HUES64 (cell line): ENCODE data around the gene SLC28A1.

Source experiments
- H3K27ac ChIP-seq: 2 replicates; pipeline ENCODE4 v1.7.0; 2013; ENCODE audit warnings: low read depth, low read length, inconsistent platforms
- H3K27me3 ChIP-seq: 2 replicates; pipeline ENCODE4 v1.6.1; 2013; ENCODE audit warnings: mild to moderate bottlenecking, low read length; ENCODE audit not compliant: insufficient read depth
- H3K36me3 ChIP-seq: 2 replicates; pipeline ENCODE4 v1.6.1; 2013; ENCODE audit warnings: mild to moderate bottlenecking, low read length; ENCODE audit not compliant: insufficient read depth
- H3K4me1 ChIP-seq: 2 replicates; pipeline ENCODE4 v1.6.1; 2013; ENCODE audit warnings: mild to moderate bottlenecking, low read length, moderate library complexity; ENCODE audit not compliant: insufficient read depth
- H3K4me3 ChIP-seq: 2 replicates; pipeline ENCODE4 v1.5.1; 2013; ENCODE audit warnings: mild to moderate bottlenecking, low read length, moderate library complexity
- H3K9ac ChIP-seq: 2 replicates; pipeline ENCODE4 v1.6.1; 2013; ENCODE audit warnings: mild to moderate bottlenecking, low read depth, low read length
- H3K9me3 ChIP-seq: 2 replicates; pipeline ENCODE4 v1.6.1; 2013; ENCODE audit warnings: low read depth, low read length; ENCODE audit not compliant: insufficient read depth
- WGBS: fragments of 150-250, 120-280 bp; methylation state at CpG from one replicate; pipeline ENCODE4 v1.1.7; 2013; ENCODE audit warnings: missing lambda C conversion rate; 5-methylcytosine and 5-hydroxymethylcytosine counted together

The SLC28A1 gene

GRCh38 chr15:84862214-84862975, 22.1 kb upstream of the SLC28A1 start:
- Histone ChIP-seq H3K27ac (no peak overlapping the region), H3K4me3 (no peak overlapping the region), H3K9ac (no peak overlapping the region), H3K36me3 (peaks cover 49% of the 10 kb centered on the region), H3K27me3 (no peaks in the 10 kb centered on the region), H3K9me3 (no peaks in the 10 kb centered on the region), H3K4me1 (no peaks in the 10 kb centered on the region)
- WGBS: 96% methylated on average over 17 of the region's 17 CpGs

GRCh38 chr15:84863565-84864443, 20.7 kb upstream of the SLC28A1 start:
- Histone ChIP-seq H3K27ac (no peak overlapping the region), H3K27me3 (no peaks in the 10 kb centered on the region), H3K36me3 (peaks cover 44% of the 10 kb centered on the region), H3K9ac (no peak overlapping the region), H3K9me3 (no peaks in the 10 kb centered on the region), H3K4me1 (no peaks in the 10 kb centered on the region), H3K4me3 (no peak overlapping the region)
- 86% methylated on average over 13 of the region's 13 CpGs for WGBS

- no peaks in the 10 kb centered on the region for H3K9me3 ChIP-seq
- 95% methylated on average over 7 of the region's 7 CpGs for WGBS
- H3K4me3 ChIP-seq: no peak overlapping the region
- peaks cover 39% of the 10 kb centered on the region for H3K36me3 ChIP-seq
- H3K27me3 ChIP-seq: no peaks in the 10 kb centered on the region
- H3K27ac ChIP-seq: no peak overlapping the region
- H3K4me1 ChIP-seq: no peaks in the 10 kb centered on the region
- H3K9ac ChIP-seq: no peak overlapping the region
Measured at GRCh38 chr15:84864444-84864795, 20.0 kb upstream of the SLC28A1 start.

DNA sequence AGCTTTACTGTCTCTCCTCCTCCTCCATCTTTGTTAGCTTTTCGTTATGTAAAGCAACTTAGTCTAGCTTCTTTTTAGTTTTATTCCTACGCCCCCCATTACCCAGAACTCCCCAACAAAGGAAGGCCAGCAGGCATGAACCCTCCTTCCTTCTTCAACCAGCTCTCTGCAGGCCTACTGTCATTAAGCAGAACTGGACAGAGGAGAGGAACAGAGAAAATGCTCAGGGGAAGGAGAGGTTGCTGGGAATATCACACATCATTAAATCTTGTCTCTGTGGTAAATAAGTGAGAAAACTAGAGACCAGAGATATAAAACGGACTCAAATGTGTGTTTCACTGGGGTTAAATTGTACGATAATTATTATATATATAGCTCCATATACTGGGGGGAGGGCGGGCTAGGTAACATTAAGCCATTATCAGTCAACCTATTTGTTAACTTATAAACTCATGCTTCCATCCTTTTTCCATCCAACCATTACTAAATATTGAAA, 19.3 kb upstream of the SLC28A1 start:
- H3K4me3 ChIP-seq: no peak overlapping the region
- no peak overlapping the region for H3K27ac ChIP-seq
- no peaks in the 10 kb centered on the region for H3K9me3 ChIP-seq
- H3K4me1 ChIP-seq: no peaks in the 10 kb centered on the region
- no peak overlapping the region for H3K9ac ChIP-seq
- H3K27me3 ChIP-seq: no peaks in the 10 kb centered on the region
- 91% methylated on average over 2 of the region's 5 CpGs for WGBS
- H3K36me3 ChIP-seq: peaks cover 38% of the 10 kb centered on the region

DNA sequence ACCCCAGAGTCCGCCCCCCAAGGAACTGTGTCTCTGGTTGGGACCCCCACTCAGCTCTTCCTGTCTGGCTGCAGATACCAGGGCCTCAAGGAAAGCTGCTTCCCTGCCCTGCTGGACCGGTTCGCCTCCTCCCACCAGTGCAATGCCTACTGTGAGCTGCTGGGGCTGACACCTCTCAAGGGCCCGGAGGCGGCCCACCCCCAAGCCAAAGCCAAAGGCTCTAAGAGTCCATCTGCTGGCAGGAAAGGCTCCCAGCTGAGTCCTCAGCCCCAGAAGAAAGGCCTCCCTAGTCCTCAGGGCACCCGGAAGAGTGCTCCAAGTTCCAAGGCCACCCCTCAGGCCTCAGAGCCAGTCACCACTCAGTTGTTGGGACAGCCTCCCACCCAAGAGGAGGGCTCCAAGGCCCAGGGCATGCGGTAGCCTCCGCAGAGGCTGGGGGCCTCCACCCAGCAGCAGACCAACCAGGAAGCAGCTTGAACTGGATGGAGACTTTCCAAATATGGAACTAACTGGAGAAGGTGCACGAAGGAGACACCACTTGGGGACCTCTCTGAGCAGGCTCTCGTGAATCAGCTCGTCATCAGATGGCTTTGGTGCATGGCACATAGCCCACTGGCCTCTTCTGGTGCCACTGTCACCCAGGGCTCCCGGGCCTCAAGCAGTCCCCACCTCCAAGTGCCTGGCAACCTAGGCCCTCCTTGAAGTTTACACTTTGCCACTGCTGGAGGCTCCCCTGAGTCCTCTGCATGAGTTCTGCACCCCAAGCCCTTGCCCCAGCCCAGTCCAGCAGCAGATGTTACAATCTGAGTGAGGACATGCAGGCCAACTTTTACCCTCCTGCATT, 16.2 kb upstream of the SLC28A1 start:
- H3K27me3 ChIP-seq: no peaks in the 10 kb centered on the region
- no peaks in the 10 kb centered on the region for H3K4me1 ChIP-seq
- H3K4me3 ChIP-seq: no peak overlapping the region
- H3K9me3 ChIP-seq: no peaks in the 10 kb centered on the region
- no peak overlapping the region for H3K27ac ChIP-seq
- 89% methylated on average over 12 of the region's 12 CpGs for WGBS
- peaks cover 28% of the 10 kb centered on the region for H3K36me3 ChIP-seq
- no peak overlapping the region for H3K9ac ChIP-seq

DNA sequence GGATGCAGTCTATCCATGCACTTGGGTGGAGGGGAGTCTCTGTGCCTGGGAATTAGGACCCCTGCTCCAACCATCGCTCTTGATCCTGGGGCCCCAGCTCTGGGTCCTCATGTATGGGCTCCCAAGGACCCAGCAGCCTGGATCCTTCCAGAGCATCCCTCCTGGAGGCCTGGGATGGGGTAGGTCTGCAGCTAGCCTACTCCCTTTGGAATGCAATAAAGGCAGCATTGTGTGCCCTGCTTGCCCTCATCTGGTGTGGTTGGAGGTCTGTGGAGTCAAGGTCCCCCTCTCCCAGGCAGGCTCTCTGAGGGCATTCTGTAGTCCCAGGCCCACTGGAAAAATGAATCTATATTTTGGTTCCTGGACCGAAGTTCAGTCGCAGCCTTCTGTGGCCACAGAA, 15.0 kb upstream of the SLC28A1 start:
- Histone ChIP-seq H3K36me3 (peaks cover 17% of the 10 kb centered on the region), H3K9ac (no peak overlapping the region), H3K9me3 (no peaks in the 10 kb centered on the region), H3K27me3 (no peaks in the 10 kb centered on the region), H3K4me3 (no peak overlapping the region), H3K27ac (no peak overlapping the region), H3K4me1 (no peaks in the 10 kb centered on the region)
- WGBS: 92% methylated on average over 3 of the region's 3 CpGs

GRCh38 chr15:84871428-84871985, 13.0 kb upstream of the SLC28A1 start:
- H3K27ac ChIP-seq: no peak overlapping the region
- no peaks in the 10 kb centered on the region for H3K27me3 ChIP-seq
- H3K9me3 ChIP-seq: no peaks in the 10 kb centered on the region
- peaks cover 7% of the 10 kb centered on the region; the same call in 1 of the 2 replicates for H3K36me3 ChIP-seq
- no peak overlapping the region for H3K9ac ChIP-seq
- WGBS: 94% methylated on average over 9 of the region's 9 CpGs
- H3K4me3 ChIP-seq: no peak overlapping the region
- no peaks in the 10 kb centered on the region for H3K4me1 ChIP-seq

- H3K9ac ChIP-seq: no peak overlapping the region
- no peaks in the 10 kb centered on the region for H3K27me3 ChIP-seq
- H3K4me1 ChIP-seq: no peaks in the 10 kb centered on the region
- H3K4me3 ChIP-seq: no peak overlapping the region
- 93% methylated on average over 17 of the region's 17 CpGs for WGBS
- H3K27ac ChIP-seq: no peak overlapping the region
- H3K9me3 ChIP-seq: no peaks in the 10 kb centered on the region
- H3K36me3 ChIP-seq: peaks cover 6% of the 10 kb centered on the region; the same call in 1 of the 2 replicates
Measured at GRCh38 chr15:84872009-84872910, 12.2 kb upstream of the SLC28A1 start.

GRCh38 chr15:84873997-84874396, 10.5 kb upstream of the SLC28A1 start:
- Histone ChIP-seq H3K4me3 (no peak overlapping the region), H3K27ac (no peak overlapping the region), H3K9me3 (no peaks in the 10 kb centered on the region), H3K27me3 (no peaks in the 10 kb centered on the region), H3K9ac (no peak overlapping the region), H3K4me1 (peaks cover 3% of the 10 kb centered on the region), H3K36me3 (no peaks in the 10 kb centered on the region)
- WGBS: 90% methylated on average over 7 of the region's 7 CpGs
